ENCODE measurements around the gene HEG1. TPM values are rescaled to one million over a fixed set of nuclear protein-coding genes. Genes with fewer than 3 reads are reported as not detected.

Gene HEG1
- total and polyA plus RNA-seq, 2 of the 4 experiments (the other 2 are of a cell fraction) = 25.6 to 43.4 TPM

DNA sequence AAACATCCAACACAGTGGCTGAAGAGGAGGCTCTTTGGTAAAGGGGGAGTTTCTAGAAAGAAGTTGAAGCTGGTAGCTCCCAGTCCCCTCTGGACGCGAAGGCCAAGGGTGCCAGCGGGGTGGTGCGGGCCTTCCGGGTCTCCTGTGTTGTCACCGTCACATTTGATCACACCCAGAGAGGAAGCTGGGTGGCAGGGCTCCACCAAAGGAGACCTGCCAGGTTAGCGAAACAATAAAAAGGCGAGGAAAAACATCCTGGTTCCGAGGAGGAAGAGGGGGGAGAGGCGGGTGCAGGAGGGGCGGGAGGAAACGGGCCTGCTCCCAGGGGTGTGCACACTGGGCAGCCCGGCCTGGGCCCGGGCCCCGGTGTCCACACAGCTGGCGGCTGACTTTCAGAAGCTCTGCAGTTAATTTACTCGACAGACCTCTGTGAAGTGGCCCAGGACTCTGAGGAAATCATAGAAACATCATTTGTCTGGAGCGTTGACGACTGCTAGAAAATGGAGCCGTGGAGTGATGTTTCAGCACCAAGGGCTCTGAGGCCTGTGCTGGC, 12.1 kb downstream of the HEG1 start:
- H2AK9ac ChIP-seq (replicated peaks; ENCODE audit: low read depth, low read length, poor library complexity) = peak overlapping the region; percentile 29
- peak overlapping the region; percentile 72; the same call in 1 of the 2 replicates for H3K4me2 ChIP-seq (ENCODE audit: low read depth, low read length)
- H2BK15ac ChIP-seq (ENCODE audit: low read depth, low read length) = no peak overlapping the region
- H2BK20ac ChIP-seq (ENCODE audit: low read depth, low read length) = no peak overlapping the region
- H3K79me1 ChIP-seq (ENCODE audit: low read depth in 1 of 2, low read length in 2 of 2) = peaks cover 40 to 92% of the 10 kb centered on the region in 2 experiments
- no peaks in the 10 kb centered on the region for H3K27me3 ChIP-seq (ENCODE audit: control insufficient read depth, insufficient read depth, low read length)
- H3K27ac ChIP-seq (ENCODE audit: insufficient read depth, low read length) = no peak overlapping the region
- H3K36me3 ChIP-seq (ENCODE audit: control insufficient read depth, insufficient read depth, low read length) = peaks cover 30% of the 10 kb centered on the region
- no peak overlapping the region for H2BK5ac ChIP-seq (ENCODE audit: low read depth, low read length, poor library complexity, severe bottlenecking)
- no peak overlapping the region for H4K91ac ChIP-seq (ENCODE audit: insufficient read depth, low read depth, low read length)
- H4K20me1 ChIP-seq (ENCODE audit: insufficient read depth, low read length) = peaks cover 94% of the 10 kb centered on the region
- peak overlapping the region; percentile 26; the same call in 1 of the 2 replicates for H3K23ac ChIP-seq (ENCODE audit: low read depth, low read length)
- no peak overlapping the region for H2AK5ac ChIP-seq (ENCODE audit: low read depth, low read length)
- H4K5ac ChIP-seq (ENCODE audit: low read depth, low read length) = no peak overlapping the region; the same call in 1 of the 2 replicates
- no peak overlapping the region for H3K18ac ChIP-seq (ENCODE audit: low read depth, low read length)
- no peak overlapping the region for H4K8ac ChIP-seq (ENCODE audit: low read depth in 2 of 2, low read length in 2 of 2)
- peaks cover 37% of the 10 kb centered on the region for H3K9me1 ChIP-seq (ENCODE audit: insufficient read depth, low read length)
- H3K4me1 ChIP-seq (ENCODE audit: control insufficient read depth, insufficient read depth, low read length) = peaks cover 46% of the 10 kb centered on the region
- ChIA-PET POLR2A (ENCODE audit: unreplicated experiment) (no interaction called here), CTCF (no interaction called here)
- dilution Hi-C loops (cut with HindIII; ENCODE audit: low sequenced_read_pairs, unreplicated experiment) = no loop called here
- in situ Hi-C loops (cut with MboI; ENCODE audit: low sequenced_read_pairs) = loop anchor here (10.0 kb wide), 1 partner anchor 391 kb away; no protein-coding TSS in a partner anchor
- peak overlapping the region; percentile 6 for H2AFZ ChIP-seq (replicated peaks; ENCODE audit: low read length, poor library complexity)
- WGBS, 2 experiments (ENCODE audit: extremely low coverage in 2 of 2, insufficient read length in 1 of 2) = 66% methylated on average over 12 of the region's 20 CpGs; no CpG with 5 or more reads in 1 of the 2 experiments
- DNase-seq = no peak
- H3K14ac ChIP-seq (replicated peaks; ENCODE audit: low read depth, low read length) = peak overlapping the region; percentile 46
- TF ChIP-seq CEBPB (IDR thresholded peaks at IDR 0.05; ENCODE audit: low read depth, low read length) (no peak), BHLHE40 (IDR thresholded peaks at IDR 0.05; ENCODE audit: low read depth, low read length) (no peak)
- TF ChIP-seq, protein P1, sequence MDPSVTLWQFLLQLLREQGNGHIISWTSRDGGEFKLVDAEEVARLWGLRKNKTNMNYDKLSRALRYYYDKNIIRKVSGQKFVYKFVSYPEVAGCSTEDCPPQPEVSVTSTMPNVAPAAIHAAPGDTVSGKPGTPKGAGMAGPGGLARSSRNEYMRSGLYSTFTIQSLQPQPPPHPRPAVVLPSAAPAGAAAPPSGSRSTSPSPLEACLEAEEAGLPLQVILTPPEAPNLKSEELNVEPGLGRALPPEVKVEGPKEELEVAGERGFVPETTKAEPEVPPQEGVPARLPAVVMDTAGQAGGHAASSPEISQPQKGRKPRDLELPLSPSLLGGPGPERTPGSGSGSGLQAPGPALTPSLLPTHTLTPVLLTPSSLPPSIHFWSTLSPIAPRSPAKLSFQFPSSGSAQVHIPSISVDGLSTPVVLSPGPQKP (IDR thresholded peaks at IDR 0.05; ENCODE audit: borderline replicate concordance, low read depth, low read length) = no peak
- H3K9me3 ChIP-seq (ENCODE audit: control insufficient read depth, insufficient read depth, low read length) = no peaks in the 10 kb centered on the region
- no TSS peak for BruUV-seq (replicated peaks)
- no peak overlapping the region for H3K56ac ChIP-seq (ENCODE audit: extremely low read depth, insufficient read depth, low read length)
- H3K9ac ChIP-seq (ENCODE audit: low read depth, low read length) = no peak overlapping the region
- H3K4me3 ChIP-seq (ENCODE audit: insufficient read depth, low read depth, low read length) = no peak overlapping the region
- H2BK120ac ChIP-seq (ENCODE audit: low read depth, low read length) = peak overlapping the region; percentile 39; the same call in 1 of the 2 replicates
- intact Hi-C loops (cut with micrococcal nuclease) = loop anchor here (2.0 kb wide), 1 partner anchor 395 kb away; no protein-coding TSS in a partner anchor
- no peak for ATAC-seq (ENCODE audit: low read depth)
- H3K4ac ChIP-seq (ENCODE audit: low read depth, low read length) = peak overlapping the region; percentile 38; the same call in 1 of the 2 replicates
